BJ (cell line): ENCODE results near the gene ZSCAN23. TPM values are rescaled to one million over a fixed set of nuclear protein-coding genes. Genes with fewer than 3 reads are reported as not detected.
"Not testable (repeated sequence)": the region's sequence is repeated elsewhere in the genome, so short reads cannot be mapped to it uniquely, and the experiment has no call there.

Source experiments
- CTCF ChIA-PET: fragments of 350-600 bp; formaldehyde crosslinking; extraction: SDS; loops from one replicate; lab custom pipeline; 2021; ENCODE audit warnings: antibody characterized with exemption, inconsistent platforms; lab: Yijun Ruan, JAX
- POLR2A ChIA-PET: fragments of 300-600 bp; sonication (Branson Sonifier 250); formaldehyde crosslinking; extraction: SDS; loops from one replicate; lab custom pipeline; 2021; ENCODE audit warnings: antibody characterized with exemption; lab: Charles Lee
- DNase-seq: peaks from one replicate; pipeline ENCODE4 v3.0.0-alpha.2; 2011; ENCODE audit warnings: low read depth
- H3K27me3 ChIP-seq: 2 replicates; pipeline ENCODE4 v1.6.0; 2011; ENCODE audit warnings: low read length; ENCODE audit not compliant: control insufficient read depth, insufficient read depth
- H3K36me3 ChIP-seq: 2 replicates; pipeline ENCODE4 v1.5.1; 2011; ENCODE audit warnings: low read length; ENCODE audit not compliant: control insufficient read depth, insufficient read depth
- H3K4me3 ChIP-seq: 2 replicates; pipeline ENCODE4 v1.5.1; 2011; ENCODE audit warnings: low read depth, mild to moderate bottlenecking, control low read depth, low read length
- polyA plus RNA-seq: library from polyadenylated mRNA; depleted of rRNA; stranded (reverse); fragments of >200 nt; gene quantifications from 2 replicates; pipeline ENCODE4 v1.2.3, GENCODE V29; 2011
- TF ChIP-seq, protein P1 (sequence below): IDR thresholded peaks from 2 replicates; pipeline ENCODE4 v1.5.1; 2011; ENCODE audit warnings: low read depth, mild to moderate bottlenecking, control low read depth, inconsistent platforms, low read length, moderate library complexity; ENCODE audit not compliant: insufficient read depth

Gene ZSCAN23
- polyA plus RNA-seq, 1 experiment, result 1.8 TPM

DNA sequence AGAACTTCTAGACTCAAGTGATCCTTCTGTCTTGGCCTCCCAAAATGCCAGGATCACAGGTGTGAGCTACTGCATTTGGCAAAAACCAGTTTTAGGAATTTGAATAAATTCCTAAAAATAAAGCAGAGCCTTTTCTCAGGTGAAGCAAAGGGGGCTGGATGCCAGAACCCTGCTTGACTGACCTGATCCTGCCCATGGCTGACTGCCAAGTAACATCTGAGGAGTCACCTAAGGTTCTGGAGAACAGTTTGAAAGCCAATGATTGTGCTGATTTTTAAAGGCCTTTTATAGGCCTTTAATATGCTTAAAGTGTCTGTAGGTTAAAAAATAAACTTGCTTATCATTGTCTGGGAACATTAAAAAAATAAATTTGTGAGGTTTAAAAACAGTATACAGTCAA lies 29.6 kb downstream of the ZSCAN23 start:
- TF ChIP-seq, protein P1, sequence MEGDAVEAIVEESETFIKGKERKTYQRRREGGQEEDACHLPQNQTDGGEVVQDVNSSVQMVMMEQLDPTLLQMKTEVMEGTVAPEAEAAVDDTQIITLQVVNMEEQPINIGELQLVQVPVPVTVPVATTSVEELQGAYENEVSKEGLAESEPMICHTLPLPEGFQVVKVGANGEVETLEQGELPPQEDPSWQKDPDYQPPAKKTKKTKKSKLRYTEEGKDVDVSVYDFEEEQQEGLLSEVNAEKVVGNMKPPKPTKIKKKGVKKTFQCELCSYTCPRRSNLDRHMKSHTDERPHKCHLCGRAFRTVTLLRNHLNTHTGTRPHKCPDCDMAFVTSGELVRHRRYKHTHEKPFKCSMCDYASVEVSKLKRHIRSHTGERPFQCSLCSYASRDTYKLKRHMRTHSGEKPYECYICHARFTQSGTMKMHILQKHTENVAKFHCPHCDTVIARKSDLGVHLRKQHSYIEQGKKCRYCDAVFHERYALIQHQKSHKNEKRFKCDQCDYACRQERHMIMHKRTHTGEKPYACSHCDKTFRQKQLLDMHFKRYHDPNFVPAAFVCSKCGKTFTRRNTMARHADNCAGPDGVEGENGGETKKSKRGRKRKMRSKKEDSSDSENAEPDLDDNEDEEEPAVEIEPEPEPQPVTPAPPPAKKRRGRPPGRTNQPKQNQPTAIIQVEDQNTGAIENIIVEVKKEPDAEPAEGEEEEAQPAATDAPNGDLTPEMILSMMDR, result no peak
- CTCF ChIA-PET, result no interaction called here

DNA sequence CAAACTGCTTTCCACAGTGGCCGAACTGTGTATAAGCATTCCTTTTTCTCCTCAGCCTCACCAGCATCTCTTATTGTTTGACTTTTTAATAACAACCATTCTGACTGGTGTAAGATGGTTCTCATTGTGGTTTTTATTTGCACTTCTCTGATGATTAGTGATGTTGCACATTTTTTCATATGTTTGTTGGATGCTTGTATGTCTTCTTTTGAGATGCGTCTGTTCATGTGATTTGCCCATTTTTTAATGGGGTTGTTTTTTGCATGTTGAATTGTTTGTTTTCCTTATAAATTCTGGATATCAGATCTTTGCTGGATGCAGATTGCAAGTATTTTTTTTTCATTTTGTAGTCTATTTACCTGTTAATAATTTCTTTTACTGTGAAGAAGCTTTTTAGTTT lies 32.5 kb downstream of the ZSCAN23 start:
- DNase-seq, result no peak
- POLR2A ChIA-PET, result no interaction called here
- TF ChIP-seq, protein P1, result no peak
- no peak overlapping the region for H3K4me3 ChIP-seq
- CTCF ChIA-PET, result no interaction called here
- peaks cover 2% of the 10 kb centered on the region; the same call in 1 of the 2 replicates for H3K27me3 ChIP-seq
- H3K36me3 ChIP-seq, result no peaks in the 10 kb centered on the region

More for the DNA sequence above, 29.6 kb downstream of the ZSCAN23 start:
- Histone ChIP-seq H3K4me3 (no peak overlapping the region), H3K36me3 (no peaks in the 10 kb centered on the region), H3K27me3 (peaks cover 2% of the 10 kb centered on the region; the same call in 1 of the 2 replicates)
- POLR2A ChIA-PET, result interaction anchor here (0.6 kb wide), 1 partner anchor 20 kb away, joined by 3 read pairs; no protein-coding TSS in a partner anchor
- DNase-seq, result no peak

DNA sequence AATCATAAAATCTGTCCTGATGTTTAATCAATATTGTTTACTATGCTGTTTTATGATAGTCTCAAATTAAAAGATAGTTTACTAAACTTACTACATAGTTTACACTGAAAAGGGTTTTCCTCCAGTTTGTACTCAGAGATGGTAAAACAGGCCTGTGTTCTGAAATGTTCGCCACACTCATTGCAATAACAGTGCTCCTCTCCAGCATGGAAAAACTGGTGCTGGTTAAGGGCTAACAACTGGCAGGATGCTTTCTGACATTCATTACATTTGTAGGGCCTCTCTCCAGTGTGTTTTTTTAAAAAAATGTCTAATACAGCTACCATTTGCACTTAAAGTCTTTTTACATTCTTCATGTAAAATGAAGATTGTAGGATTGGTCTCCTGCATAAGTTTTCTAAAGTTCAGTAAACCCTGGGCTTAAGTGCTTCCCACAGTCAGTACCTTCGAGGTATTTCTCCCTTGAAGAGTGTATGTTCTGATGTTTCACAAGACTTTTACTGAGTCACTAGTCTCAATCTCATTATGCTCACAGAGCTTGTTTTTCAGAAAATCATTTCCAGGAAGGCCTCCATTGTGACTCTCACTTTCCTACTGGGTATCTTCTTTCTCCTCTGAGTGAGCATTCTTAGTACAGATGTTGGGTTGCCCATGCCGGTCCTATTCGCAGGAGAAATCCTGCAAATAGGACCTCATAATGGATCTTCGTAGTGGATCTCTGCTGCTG lies 35.1 kb downstream of the ZSCAN23 start:
- H3K36me3 ChIP-seq, result no peaks in the 10 kb centered on the region
- TF ChIP-seq, protein P1, result no peak
- no peak for DNase-seq

DNA sequence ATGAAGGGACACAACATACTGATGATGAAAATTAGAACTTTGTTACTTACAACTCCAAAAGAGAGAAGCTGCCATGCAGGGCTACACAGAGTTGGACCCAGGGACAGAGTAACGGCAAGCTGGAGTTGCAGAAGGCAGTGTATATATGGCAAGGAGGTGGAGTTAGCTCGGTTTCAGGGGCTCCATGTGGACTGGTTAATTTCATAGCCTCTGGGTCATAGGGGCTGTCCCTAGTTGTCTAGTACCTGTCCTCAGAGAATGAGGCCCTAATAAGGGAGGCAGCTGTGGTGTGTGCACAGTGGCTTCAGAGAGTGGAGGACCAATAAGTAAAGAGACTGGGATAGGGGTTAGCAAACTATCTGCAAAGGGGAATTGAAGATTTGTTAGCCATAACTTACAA lies 35.9 kb downstream of the ZSCAN23 start:
- Histone ChIP-seq H3K36me3 (no peaks in the 10 kb centered on the region), H3K27me3 (peaks cover 4% of the 10 kb centered on the region; the same call in 1 of the 2 replicates), H3K4me3 (no peak overlapping the region)
- POLR2A ChIA-PET, result no interaction called here
- CTCF ChIA-PET, result no interaction called here
- TF ChIP-seq, protein P1, result no peak
- no peak for DNase-seq

More for the DNA sequence above, 35.1 kb downstream of the ZSCAN23 start:
- POLR2A ChIA-PET, result no interaction called here
- CTCF ChIA-PET, result no interaction called here
- no peak overlapping the region for H3K4me3 ChIP-seq
- H3K27me3 ChIP-seq, result peaks cover 2% of the 10 kb centered on the region; the same call in 1 of the 2 replicates

DNA sequence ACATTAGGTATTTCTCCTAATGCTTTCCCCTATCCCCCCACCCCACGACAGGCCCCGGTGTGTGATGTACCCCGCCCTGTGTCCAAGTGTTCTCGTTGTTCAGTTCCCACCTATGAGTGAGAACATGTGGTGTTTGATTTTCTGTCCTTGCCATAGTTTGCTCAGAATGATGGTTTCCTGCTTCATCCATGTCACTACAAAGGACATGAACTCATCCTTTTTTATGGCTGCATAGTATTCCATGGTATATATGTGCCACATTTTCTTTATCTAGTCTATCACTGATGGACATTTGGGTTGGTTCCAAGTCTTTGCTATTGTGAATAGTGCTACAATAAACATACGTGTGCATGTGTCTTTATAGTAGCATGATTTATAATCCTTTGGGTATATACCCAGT lies 39.4 kb downstream of the ZSCAN23 start:
- DNase-seq, POLR2A ChIA-PET, H3K36me3 ChIP-seq, H3K27me3 ChIP-seq, CTCF ChIA-PET, H3K4me3 ChIP-seq: not testable (repeated sequence)

DNA sequence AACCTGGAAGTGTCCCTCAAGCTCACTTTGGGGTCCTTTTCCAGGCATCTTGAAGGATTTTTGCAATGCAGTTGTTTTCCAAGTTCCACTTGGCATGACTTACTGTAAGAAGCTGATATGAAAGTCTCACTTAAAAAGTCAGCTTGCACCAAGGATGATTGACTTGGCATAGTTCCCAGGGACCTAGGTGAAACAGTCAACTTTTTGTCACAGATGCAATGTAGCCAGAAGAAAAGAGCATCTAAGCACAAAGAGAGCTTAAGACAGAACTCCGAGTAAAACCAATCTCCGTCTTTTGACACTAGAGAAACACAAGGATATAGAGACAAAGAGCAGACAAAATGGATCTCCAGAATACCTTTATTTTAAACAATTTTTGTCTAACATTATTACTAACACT lies 41.1 kb downstream of the ZSCAN23 start:
- Histone ChIP-seq H3K4me3 (no peak overlapping the region), H3K36me3 (peaks cover 1% of the 10 kb centered on the region; the same call in 1 of the 2 replicates), H3K27me3 (peaks cover 2% of the 10 kb centered on the region; the same call in 1 of the 2 replicates)
- no peak for DNase-seq
- POLR2A ChIA-PET, result no interaction called here
- TF ChIP-seq, protein P1, result no peak
- CTCF ChIA-PET, result interaction anchor here (0.7 kb wide), 1 partner anchor 10 kb away, joined by 3 read pairs; no protein-coding TSS in a partner anchor
